Endothelial cell of umbilical vein (primary cell): ENCODE measurements around the gene WEE2. TPM values are rescaled to one million over a fixed set of nuclear protein-coding genes. Genes with fewer than 3 reads are reported as not detected.
"Not testable (repeated sequence)": the region's sequence is repeated elsewhere in the genome, so short reads cannot be mapped to it uniquely, and the experiment has no call there.

ENCODE experiments used
- BruUV-seq: library from RNA; stranded (reverse); fragments of 400-500 nt; replicated peaks from 2 replicates; lab custom pipeline; 2021; lab: Mats Ljungman, UMichigan
- CTCF ChIA-PET: fragments of 300-600, 350-600 bp; sonication (Branson Sonifier 250); formaldehyde crosslinking; loops from one replicate; lab custom pipeline; 2021; ENCODE audit warnings: antibody characterized with exemption, inconsistent platforms; lab: Charles Lee
- POLR2A ChIA-PET: fragments of 300-600, 350-600 bp; sonication (Branson Sonifier 250); formaldehyde crosslinking; loops from one replicate; lab custom pipeline; 2021; ENCODE audit warnings: antibody characterized with exemption, inconsistent platforms; lab: Charles Lee
- DNase-seq: peaks from one replicate; pipeline ENCODE4 v3.0.0-alpha.2; 2011; ENCODE audit warnings: low read depth, low spot score
- FAIRE-seq: peaks from 2 replicates; lab custom pipeline; 2011; peaks lifted over from hg19 to GRCh38; lab: Jason Lieb, UNC
- H2AFZ ChIP-seq: 2 replicates; pipeline ENCODE4 v1.6.0; 2012; ENCODE audit warnings: low read depth, low read length, control low read depth, inconsistent platforms
- H3K27ac ChIP-seq: 2 replicates; pipeline ENCODE4 v1.5.1; 2011; ENCODE audit warnings: low read depth, mild to moderate bottlenecking, control low read depth, low read length, moderate library complexity; ENCODE audit not compliant: insufficient read depth
- H3K27me3 ChIP-seq, 2 experiments: 2 replicates each; pipeline versions ENCODE4 v1.6.0 to v1.6.1; 2011; ENCODE audit warnings: low read length in 2 of 2, mixed read lengths in 1 of 2; ENCODE audit not compliant: control insufficient read depth in 2 of 2, insufficient read depth in 2 of 2
- H3K36me3 ChIP-seq, 2 experiments: 2 replicates in 1 of 2; 3 replicates in 1 of 2; pipeline ENCODE4 v1.5.1; 2011; ENCODE audit warnings: low read length in 2 of 2, mild to moderate bottlenecking in 1 of 2, moderate library complexity in 1 of 2; ENCODE audit not compliant: control insufficient read depth in 2 of 2, insufficient read depth in 2 of 2; ENCODE audit errors: extremely low read depth in 1 of 2
- H3K4me1 ChIP-seq: 3 replicates; pipeline ENCODE4 v1.5.1; 2011; ENCODE audit warnings: mild to moderate bottlenecking, low read length; ENCODE audit not compliant: control insufficient read depth, insufficient read depth; ENCODE audit errors: extremely low read depth
- H3K4me2 ChIP-seq: 2 replicates; pipeline ENCODE4 v1.6.1; 2011; ENCODE audit warnings: low read length, control low read depth, mixed read lengths; ENCODE audit not compliant: insufficient read depth
- H3K4me3 ChIP-seq, 3 experiments: fragments of 200-600 bp in 1 of 3; sonication (generic), shearing (Covaris generic) in 1 of 3; replicated peaks in 1 of 3; 2 replicates each; pipeline ENCODE4 v1.5.1; 2011 to 2016; ENCODE audit warnings: control low read depth in 3 of 3, low read length in 3 of 3, mild to moderate bottlenecking in 2 of 3, inconsistent platforms in 1 of 3, low read depth in 1 of 3, moderate library complexity in 1 of 3; ENCODE audit not compliant: insufficient read depth in 1 of 3
- H3K79me2 ChIP-seq: 2 replicates; pipeline ENCODE4 v1.6.0; 2012; ENCODE audit warnings: low read length, inconsistent platforms; ENCODE audit not compliant: control insufficient read depth, insufficient read depth
- H3K9ac ChIP-seq: replicated peaks from 2 replicates; pipeline ENCODE3; 2011; ENCODE audit warnings: low read length, control low read depth; ENCODE audit not compliant: insufficient read depth; ENCODE audit errors: extremely low read depth
- H3K9me1 ChIP-seq: replicated peaks from 3 replicates; pipeline ENCODE4 v1.6.0; 2011; ENCODE audit warnings: mild to moderate bottlenecking, low read length; ENCODE audit not compliant: control insufficient read depth, insufficient read depth; ENCODE audit errors: extremely low read depth
- H3K9me3 ChIP-seq: replicated peaks from 2 replicates; pipeline ENCODE4 v1.5.1; 2012; ENCODE audit warnings: low read length, inconsistent platforms; ENCODE audit not compliant: control insufficient read depth, insufficient read depth
- H4K20me1 ChIP-seq: replicated peaks from 2 replicates; pipeline ENCODE3; 2011; ENCODE audit warnings: mild to moderate bottlenecking, low read length; ENCODE audit not compliant: control insufficient read depth, insufficient read depth; ENCODE audit errors: extremely low read depth
- EZH2 ChIP-seq: IDR thresholded peaks from 2 replicates; pipeline ENCODE4 v1.6.1; 2012; ENCODE audit warnings: borderline replicate concordance, low read depth, mild to moderate bottlenecking, moderate library complexity, low read length, inconsistent platforms; ENCODE audit not compliant: severe bottlenecking
- FOS ChIP-seq: IDR thresholded peaks from 2 replicates; pipeline ENCODE4 v1.6.1; 2011; ENCODE audit warnings: mild to moderate bottlenecking, low read length, moderate library complexity, borderline replicate concordance; ENCODE audit not compliant: insufficient read depth
- GATA2 ChIP-seq: IDR thresholded peaks from 2 replicates; pipeline ENCODE4 v1.7.0; 2011; ENCODE audit warnings: low read depth, mild to moderate bottlenecking, moderate library complexity, mixed read lengths, low read length; ENCODE audit not compliant: insufficient read length, insufficient read depth
- JUN ChIP-seq: IDR thresholded peaks from 2 replicates; pipeline ENCODE4 v1.6.1; 2011; ENCODE audit warnings: borderline replicate concordance, low read depth; ENCODE audit not compliant: insufficient read length, insufficient read depth
- MYC ChIP-seq: IDR thresholded peaks from one replicate; pipeline ENCODE4 v1.6.1; 2011; ENCODE audit warnings: mild to moderate bottlenecking, low read depth, low read length
- POLR2A ChIP-seq: IDR thresholded peaks from 2 replicates; pipeline ENCODE4 v1.6.1; 2012; ENCODE audit warnings: low read depth, mild to moderate bottlenecking, control low read depth, low read length
- POLR2AphosphoS5 ChIP-seq: IDR thresholded peaks from 2 replicates; pipeline ENCODE4 v1.6.1; 2012; ENCODE audit warnings: low read depth, mild to moderate bottlenecking, control low read depth, low read length, moderate library complexity; ENCODE audit not compliant: insufficient read depth
- dilution Hi-C: fragments of 300-500 bp; cut with MboI; formaldehyde crosslinking; loops from one replicate; pipeline ENCODE4 v1.15.0; 2019; ENCODE audit warnings: low sequenced_read_pairs; ENCODE audit not compliant: extremely low pct_ligation_motif_present
- intact Hi-C: fragments of 100-400 bp; cut with micrococcal nuclease; formaldehyde crosslinking; loops from one replicate; pipeline ENCODE4 v1.10.0; 2022
- polyA plus RNA-seq, 4 experiments: library from polyadenylated mRNA; depleted of rRNA in 3 of 4; stranded (reverse) in 3 of 4; unstranded in 1 of 4; fragments of >200 nt; gene quantifications; 2 replicates each; pipeline versions ENCODE4 v1.2.1 to v1.2.3, GENCODE V29; 2011 to 2012; ENCODE audit warnings: missing spikeins in 1 of 4
- total RNA-seq: library from RNA; stranded (reverse); gene quantifications from 2 replicates; pipeline ENCODE4 v1.2.3, GENCODE V29; 2021
- TF ChIP-seq, protein P1 (sequence below): IDR thresholded peaks from 2 replicates; pipeline ENCODE4 v1.6.1; 2011; ENCODE audit not compliant: insufficient read depth, insufficient read length
- TF ChIP-seq, protein P2 (sequence below), 2 donors: IDR thresholded peaks; 1 replicate in 1 of 2; 2 replicates in 1 of 2; pipeline ENCODE4 v1.5.1; 2011; ENCODE audit warnings: low read length in 2 of 2, mild to moderate bottlenecking in 2 of 2, moderate library complexity in 2 of 2, control low read depth in 1 of 2, inconsistent platforms in 1 of 2, low read depth in 1 of 2; ENCODE audit not compliant: insufficient read depth in 1 of 2; ENCODE audit errors: extremely low read depth in 1 of 2

WEE2 gene
- total and polyA plus RNA-seq, 2 donors (not counting 3 experiments of a cell fraction or from before 2014, with no cell fraction given): not detected

DNA sequence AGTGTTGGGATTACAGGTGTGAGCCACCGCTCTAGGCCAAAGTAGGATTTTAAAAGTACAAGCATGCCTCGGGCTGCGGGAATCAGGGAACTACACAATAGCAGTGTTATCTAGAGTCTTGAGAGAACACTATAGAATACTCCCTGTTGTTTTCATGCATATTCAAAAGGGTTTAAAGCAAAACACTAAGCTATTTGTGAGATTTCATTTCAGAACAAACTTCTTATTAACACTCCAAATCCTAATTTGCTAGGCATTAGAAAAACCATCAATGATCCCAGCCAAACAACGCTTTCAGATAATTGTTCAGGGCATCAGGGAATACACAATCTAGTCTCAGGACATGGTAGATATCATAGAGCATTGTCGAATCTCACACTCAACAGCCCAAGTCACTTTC, 20.1 kb upstream of the WEE2 start:
- H3K9me1 ChIP-seq: no peaks in the 10 kb centered on the region
- dilution Hi-C loops (no loop called here), intact Hi-C loops (no loop called here)
- POLR2A ChIA-PET: no interaction called here
- BruUV-seq: no TSS peak
- peaks cover 7% of the 10 kb centered on the region for H3K4me1 ChIP-seq
- no peaks in the 10 kb centered on the region for H3K9me3 ChIP-seq
- H3K27me3 ChIP-seq: no peaks in the 10 kb centered on the region
- TF ChIP-seq MYC: no peak
- no peak for TF ChIP-seq POLR2A
- TF ChIP-seq GATA2: no peak
- TF ChIP-seq, protein P1, sequence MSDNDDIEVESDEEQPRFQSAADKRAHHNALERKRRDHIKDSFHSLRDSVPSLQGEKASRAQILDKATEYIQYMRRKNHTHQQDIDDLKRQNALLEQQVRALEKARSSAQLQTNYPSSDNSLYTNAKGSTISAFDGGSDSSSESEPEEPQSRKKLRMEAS: no peak
- no peak for TF ChIP-seq JUN
- TF ChIP-seq FOS: no peak
- no peak for TF ChIP-seq POLR2AphosphoS5
- TF ChIP-seq, protein P2, sequence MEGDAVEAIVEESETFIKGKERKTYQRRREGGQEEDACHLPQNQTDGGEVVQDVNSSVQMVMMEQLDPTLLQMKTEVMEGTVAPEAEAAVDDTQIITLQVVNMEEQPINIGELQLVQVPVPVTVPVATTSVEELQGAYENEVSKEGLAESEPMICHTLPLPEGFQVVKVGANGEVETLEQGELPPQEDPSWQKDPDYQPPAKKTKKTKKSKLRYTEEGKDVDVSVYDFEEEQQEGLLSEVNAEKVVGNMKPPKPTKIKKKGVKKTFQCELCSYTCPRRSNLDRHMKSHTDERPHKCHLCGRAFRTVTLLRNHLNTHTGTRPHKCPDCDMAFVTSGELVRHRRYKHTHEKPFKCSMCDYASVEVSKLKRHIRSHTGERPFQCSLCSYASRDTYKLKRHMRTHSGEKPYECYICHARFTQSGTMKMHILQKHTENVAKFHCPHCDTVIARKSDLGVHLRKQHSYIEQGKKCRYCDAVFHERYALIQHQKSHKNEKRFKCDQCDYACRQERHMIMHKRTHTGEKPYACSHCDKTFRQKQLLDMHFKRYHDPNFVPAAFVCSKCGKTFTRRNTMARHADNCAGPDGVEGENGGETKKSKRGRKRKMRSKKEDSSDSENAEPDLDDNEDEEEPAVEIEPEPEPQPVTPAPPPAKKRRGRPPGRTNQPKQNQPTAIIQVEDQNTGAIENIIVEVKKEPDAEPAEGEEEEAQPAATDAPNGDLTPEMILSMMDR (IDR thresholded peaks at IDR 0.05; ENCODE audit: extremely low read depth in 1 of 2, insufficient read depth in 1 of 2, low read depth in 1 of 2, low read length in 2 of 2): no peak
- TF ChIP-seq EZH2: no peak
- H3K4me3 ChIP-seq: no peak overlapping the region
- no peak overlapping the region for H3K4me2 ChIP-seq
- FAIRE-seq: no peak
- CTCF ChIA-PET: interaction anchor here (1.1 to 1.5 kb wide), 2 partner anchors 10 to 33 kb away, joined by 3 to 5 read pairs; no protein-coding TSS in a partner anchor
- DNase-seq: no peak
- no peak overlapping the region for H3K27ac ChIP-seq
- peaks cover 5 to 10% of the 10 kb centered on the region in 2 experiments for H3K36me3 ChIP-seq
- no peaks in the 10 kb centered on the region for H4K20me1 ChIP-seq
- H3K79me2 ChIP-seq: peaks cover 10% of the 10 kb centered on the region
- H3K9ac ChIP-seq: no peak overlapping the region
- H2AFZ ChIP-seq: no peak overlapping the region

DNA sequence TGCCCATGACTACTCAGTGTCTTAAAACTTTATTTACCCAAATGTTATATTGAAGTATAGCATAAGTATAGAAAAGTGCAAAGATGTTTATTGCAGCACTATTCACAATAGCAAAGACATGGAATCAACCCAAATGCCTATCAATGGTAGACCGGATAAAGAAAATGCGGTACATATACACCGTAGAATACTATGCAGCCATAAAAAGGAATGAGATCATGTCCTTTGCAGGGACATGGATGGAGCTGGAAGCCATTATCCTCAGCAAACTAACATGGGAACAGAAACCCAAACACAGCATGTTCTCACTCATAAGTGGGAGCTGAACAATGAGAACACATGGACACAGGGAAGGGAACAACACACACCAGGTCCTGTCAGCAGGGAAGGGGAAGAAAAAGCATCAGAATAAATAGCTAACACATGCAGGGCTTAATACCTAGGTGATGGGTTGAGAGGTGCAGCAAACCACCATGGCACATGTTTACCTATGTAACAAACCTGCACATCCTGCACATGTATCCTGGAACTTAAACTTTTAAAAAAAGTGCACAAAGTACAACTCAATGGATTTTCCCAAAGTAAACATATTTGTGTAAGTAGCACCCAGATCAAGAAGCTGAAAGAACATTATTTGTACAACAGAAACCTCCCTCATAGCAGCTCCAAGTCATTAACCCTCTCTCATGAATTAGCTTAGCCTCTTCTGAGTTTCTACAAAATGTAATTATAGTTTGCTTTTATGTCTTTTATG, 18.9 kb upstream of the WEE2 start:
- H3K4me2 ChIP-seq, BruUV-seq, H3K9me1 ChIP-seq, H3K27me3 ChIP-seq, H4K20me1 ChIP-seq, FAIRE-seq, H3K4me3 ChIP-seq, H3K9me3 ChIP-seq, POLR2A ChIA-PET, H3K27ac ChIP-seq, intact Hi-C loops, DNase-seq, dilution Hi-C loops, H3K9ac ChIP-seq, H2AFZ ChIP-seq, H3K4me1 ChIP-seq, H3K36me3 ChIP-seq: not testable (repeated sequence)
- H3K79me2 ChIP-seq: peaks cover 16% of the 10 kb centered on the region
- CTCF ChIA-PET: interaction anchor here (0.8 to 2.2 kb wide), 3 partner anchors 13 to 49 kb away, joined by 3 to 7 read pairs (median 3); partner anchors contain the start of gene SSBP1
